Heart left ventricle (tissue), 16 donors: ENCODE data around the gene DPH6. TPM values are rescaled to one million over a fixed set of nuclear protein-coding genes. Genes with fewer than 3 reads are reported as not detected.

ENCODE experiments used
- ATAC-seq, 4 donors: fragments of 200-7000 bp; cut with Tn5 transposase; one replicate each; pipeline ENCODE4 v1.9.1; 2020 to 2022; ENCODE audit warnings: moderate library complexity in 4 of 4, mild to moderate bottlenecking in 3 of 4, moderate number of reproducible peaks in 1 of 4
- DNase-seq, 5 donors: peaks; one replicate each; pipeline ENCODE4 v3.0.0-alpha.2; 2020
- H3K27ac ChIP-seq, 12 donors: fragments of 200-600 bp; sonication (generic) in 4 of 12; one replicate each; pipeline versions ENCODE4 v1.5.0 to v1.8.0; 2016 to 2022; ENCODE audit warnings: mild to moderate bottlenecking in 2 of 12
- H3K27me3 ChIP-seq, 9 donors: fragments of 200-600 bp; sonication (generic) in 2 of 9; one replicate each; pipeline versions ENCODE4 v1.5.1 to v1.8.0; 2016 to 2022; ENCODE audit warnings: mild to moderate bottlenecking in 3 of 9
- H3K36me3 ChIP-seq, 9 donors: fragments of 200-600 bp; sonication (generic) in 2 of 9; one replicate each; pipeline versions ENCODE4 v1.5.0 to v1.8.0; 2018 to 2022; ENCODE audit warnings: mild to moderate bottlenecking in 2 of 9
- H3K4me1 ChIP-seq, 12 donors: fragments of 200-600 bp; sonication (generic) in 4 of 12; one replicate each; pipeline versions ENCODE4 v1.5.0 to v1.8.0; 2016 to 2022; ENCODE audit warnings: mild to moderate bottlenecking in 3 of 12
- H3K4me3 ChIP-seq, 12 donors: fragments of 200-600 bp; sonication (generic) in 4 of 12; one replicate each; pipeline versions ENCODE4 v1.5.0 to v1.8.0; 2017 to 2022; ENCODE audit warnings: mild to moderate bottlenecking in 9 of 12, moderate library complexity in 4 of 12
- H3K9me3 ChIP-seq, 12 donors: fragments of 200-600 bp; sonication (generic) in 4 of 12; one replicate each; pipeline versions ENCODE4 v1.5.0 to v1.8.0; 2016 to 2022; ENCODE audit warnings: mild to moderate bottlenecking in 1 of 12
- CTCF ChIP-seq, 12 donors: fragments of 200-600 bp; sonication (generic) in 4 of 12; IDR thresholded peaks; one replicate each; pipeline versions ENCODE4 v1.5.0 to v1.8.0; 2018 to 2022; ENCODE audit warnings: antibody characterized with exemption in 12 of 12, mild to moderate bottlenecking in 5 of 12
- POLR2A ChIP-seq, 2 donors: fragments of 450-650 bp; IDR thresholded peaks; one replicate each; pipeline ENCODE4 v1.6.1; 2017; ENCODE audit warnings: antibody characterized with exemption in 2 of 2, mild to moderate bottlenecking in 2 of 2, moderate library complexity in 2 of 2
- WGBS, 4 donors: extraction: QIAGEN DNeasy Blood & Tissue Kit in 2 of 4; methylation state at CpG; one replicate each; pipeline versions ENCODE4 v1.1.5 to v1.1.7; 2013 to 2018; 5-methylcytosine and 5-hydroxymethylcytosine counted together
- intact Hi-C, 10 donors: fragments of 100-400 bp; cut with DNase I; formaldehyde crosslinking; loops; one replicate each; pipeline versions ENCODE4 v1.11.1 to v1.14.2; 2022
- microRNA-seq, 4 donors: library from miRNA; unstranded; fragments of <30 nt; microRNA quantifications; one replicate each; pipeline versions ENCODE4 to v1.2.0, GENCODE V29; 2017 to 2020
- polyA plus RNA-seq, 2 donors: library from polyadenylated mRNA; stranded (reverse); fragments of 200-250 nt; gene quantifications; one replicate each; pipeline ENCODE4 v1.2.3, GENCODE V29; 2013
- total RNA-seq, 9 donors: library from RNA; depleted of rRNA in 2 of 9; stranded (reverse); fragments of >200 nt in 2 of 9; fragmentation: NEBNext Ultra II Directional in 3 of 9; extraction: Animal tissue kit (Norgen Biotek cat#: 25700) in 3 of 9; gene quantifications; one replicate each; pipeline versions ENCODE4 v1.1.0 to v1.2.4, GENCODE V29; 2016 to 2023
- donor health status: ischemic (EF 13 %, LVEDD 7.1; RV severe dilation, severe dysfunction).
- donor health status: healthy with polysubstance abuse.
- donor health status: DM: no; HTN: yes; CAD: no.
- donor health status: DM: no; HTN: no; CAD: no.
- donor health status: ischemic (EF 25% LVEDD 6.9; RV normal size, moderate dysfunction).
- donor health status: ischemic (EF 25% LVEDD 5.7; RV mildly dilated, moderate dysfunction).
- donor health status: healthy.
- donor health status: DM: yes; HTN: yes; CAD: no.
- donor health status: ischemic (EF 35%, LVEDD 5.7; RV mildly dilated, moderate dysfunction).
- donor health status: nonischemic (EF 11% LVEDD 7.7; RV severe dilation, severe dysfunction).
- donor health status: DM: yes; HTN: yes; CAD: no.
- donor health status: PGD.
- donor health status: ischemic (EF 29% LVEDD 5.4; RV normal size, mild dysfunction).
- donor health status: nonischemic (EF 23%, LVEDD 6.1; RV moderate dilation, normal function).

The DPH6 gene
- total and polyA plus RNA-seq, 11 donors = 5.9 to 24.8 (median 15.7) TPM

- WGBS, 4 donors = 78 to 90% (median 81%) methylated on average over 2 of the region's 2 CpGs
- Histone ChIP-seq H3K27me3 (no peaks in the 10 kb centered on the region), H3K36me3 (no peaks in the 10 kb centered on the region), H3K4me3 (no peak overlapping the region), H3K9me3 (no peaks in the 10 kb centered on the region), H3K27ac (no peak overlapping the region), H3K4me1 (no peaks in the 10 kb centered on the region)
- TF ChIP-seq CTCF (IDR thresholded peaks at IDR 0.05) (no peak), POLR2A (IDR thresholded peaks at IDR 0.05) (no peak)
- no peak for DNase-seq
- intact Hi-C loops = no loop called here
- no peak for ATAC-seq
These were observed 224.0 kb downstream of the DPH6 start for GRCh38 chr15:35321926-35322325.

GRCh38 chr15:35320911-35321310 is 225.1 kb downstream of the DPH6 start:
- Histone ChIP-seq H3K4me3 (no peak overlapping the region), H3K36me3 (no peaks in the 10 kb centered on the region), H3K27me3 (no peaks in the 10 kb centered on the region), H3K27ac (no peak overlapping the region), H3K4me1 (no peaks in the 10 kb centered on the region), H3K9me3 (peaks cover 0 to 4% (median 0%) of the 10 kb centered on the region in 12 donors)
- no peak for TF ChIP-seq POLR2A (IDR thresholded peaks at IDR 0.05)
- TF ChIP-seq CTCF (IDR thresholded peaks at IDR 0.05) = no peak
- DNase-seq (no peak), ATAC-seq (no peak)
- intact Hi-C loops = no loop called here

Small RNA genes lying within 50 kb of the gene (microRNA-seq; reads per million reads assigned to microRNA genes)
- 0 to 0.60 (median 0.03) reads per million in 4 donors for gene MIR3942
